DMS 273 (cell line): ENCODE data around the gene COX5A.
"Not testable (repeated sequence)": the region's sequence is repeated elsewhere in the genome, so short reads cannot be mapped to it uniquely, and the experiment has no call there.

Experiments
- DNase-seq: peaks from one replicate; lab custom pipeline; 2025; ENCODE audit not compliant: unreplicated experiment; lab: John Stamatoyannopoulos, UW

COX5A gene

GRCh38 chr15:74902295-74903075, 35.4 kb downstream of the COX5A start:
- no peak for DNase-seq

DNA sequence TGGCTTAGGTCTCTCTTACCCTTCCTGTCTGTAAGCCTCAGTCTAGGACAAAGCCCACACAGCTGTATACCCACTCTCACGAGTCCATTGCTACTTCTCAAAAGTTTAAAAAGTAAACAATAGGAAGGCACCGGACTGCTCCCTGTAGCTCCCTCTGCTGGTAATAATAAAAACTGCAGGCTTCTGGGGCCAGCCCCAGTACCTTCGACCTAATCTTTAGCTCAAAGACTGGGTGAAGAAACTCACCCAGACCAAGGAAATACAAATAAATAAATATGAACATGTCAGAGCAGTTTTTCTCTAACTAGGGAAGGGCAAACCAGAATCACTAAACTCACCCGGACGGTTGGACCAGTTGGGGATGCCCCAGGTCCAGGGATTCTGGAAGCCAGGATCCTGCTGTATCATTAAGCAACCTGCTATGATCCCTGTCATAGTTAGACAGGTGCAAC, 36.2 kb downstream of the COX5A start:
- peak; percentile 68 for DNase-seq

DNA sequence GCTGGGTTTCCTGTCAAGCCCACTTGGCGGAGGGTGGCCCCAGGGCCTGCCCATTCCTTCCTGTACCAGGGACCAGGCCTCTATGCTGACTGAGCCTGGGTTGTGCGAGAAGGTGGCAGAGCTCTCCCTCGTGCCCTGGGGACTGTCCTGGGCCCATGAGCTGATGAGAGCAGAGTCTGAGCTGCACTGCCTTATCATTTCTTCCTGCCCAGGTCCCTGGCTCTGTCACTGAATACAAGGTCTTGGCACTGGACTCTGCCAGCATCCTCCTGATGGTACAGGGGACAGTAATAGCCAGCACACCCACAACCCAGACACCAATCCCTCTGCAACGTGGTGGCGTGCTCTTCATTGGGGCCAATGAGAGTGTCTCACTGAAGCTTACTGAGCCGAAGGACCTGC, 40.6 kb downstream of the COX5A start:
- no peak for DNase-seq

DNA sequence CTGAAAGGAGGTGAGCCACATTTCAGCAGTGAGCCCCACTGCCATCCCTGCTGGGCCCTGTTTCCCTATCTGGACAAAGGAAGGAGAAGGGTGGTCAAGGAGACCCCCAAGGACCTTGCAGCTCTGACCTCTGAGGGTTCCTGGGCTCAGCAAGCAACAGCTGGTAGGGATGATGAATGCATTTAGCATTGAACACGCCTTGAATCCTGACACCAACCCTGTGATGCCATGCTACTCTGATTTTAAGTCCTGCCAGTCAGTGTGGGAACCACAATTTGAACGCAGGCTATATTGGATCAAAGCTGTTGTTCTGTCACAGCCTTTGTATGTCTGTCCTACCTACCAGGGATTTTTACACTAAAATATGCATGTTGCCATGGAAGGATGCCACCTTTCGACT, 41.6 kb downstream of the COX5A start:
- DNase-seq = no peak

- no peak for DNase-seq
These were observed 42.0 kb downstream of the COX5A start for GRCh38 chr15:74895830-74896229.

- not testable (repeated sequence) for DNase-seq
These were observed 43.5 kb downstream of the COX5A start for GRCh38 chr15:74894383-74894782.

DNA sequence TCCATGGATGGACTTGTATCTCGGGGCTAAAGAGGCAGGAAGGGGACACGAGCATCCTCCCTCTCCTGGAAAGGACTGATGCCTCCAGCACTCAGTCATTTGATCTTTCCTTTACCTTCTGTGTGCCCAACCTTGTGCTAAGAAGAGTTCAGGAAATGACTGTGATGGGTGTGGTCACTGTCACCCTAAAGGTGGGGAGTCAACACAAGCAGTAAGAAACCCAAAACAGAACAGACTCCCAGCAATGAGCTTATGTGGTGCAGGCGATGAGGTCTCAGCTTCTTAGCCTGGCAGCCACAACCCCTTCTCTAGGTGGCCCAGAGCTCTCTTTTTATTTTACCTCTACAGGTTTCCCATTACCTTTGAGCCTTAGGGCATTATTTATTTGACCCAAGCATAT, 44.2 kb downstream of the COX5A start:
- no peak for DNase-seq

GRCh38 chr15:74892931-74893330, 44.9 kb downstream of the COX5A start:
- no peak for DNase-seq

- DNase-seq = peak; percentile 14
These were observed 45.6 kb downstream of the COX5A start for GRCh38 chr15:74892313-74892712.

GRCh38 chr15:74891469-74891868, 46.4 kb downstream of the COX5A start:
- DNase-seq = peak; percentile 33

- DNase-seq = no peak
These were observed 47.3 kb downstream of the COX5A start for GRCh38 chr15:74890665-74890960.

GRCh38 chr15:74889883-74890664, 47.8 kb downstream of the COX5A start, which contains the start of gene MPI:
Gene MPI, plus strand, starts transcription at chr15:74890042. Its CDS starts 32 bp downstream, at chr15:74890074.
- peak; percentile 92 for DNase-seq

DNA sequence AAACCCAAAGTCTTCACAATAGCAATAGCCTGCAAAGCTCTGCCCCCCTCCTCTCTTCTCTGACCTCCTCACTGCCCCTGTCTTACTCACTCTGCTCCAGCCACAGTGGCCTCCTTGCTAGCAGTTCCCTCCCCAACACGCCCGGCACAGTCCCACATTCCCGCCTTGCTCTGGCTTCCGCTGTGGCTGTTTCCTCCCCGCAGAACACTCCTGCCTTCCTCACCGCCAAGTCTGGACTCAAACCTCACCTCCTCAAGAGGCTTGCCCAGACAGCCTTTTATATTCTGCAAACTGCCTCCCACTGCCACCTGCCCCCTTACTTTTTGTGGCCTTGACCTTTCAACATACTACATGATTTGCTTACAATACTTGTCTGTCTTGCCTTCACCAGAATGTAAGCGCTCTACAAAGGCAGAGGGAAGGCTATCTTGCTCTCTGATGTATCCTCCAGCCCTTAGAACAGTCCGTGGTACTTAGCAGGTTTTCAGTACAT, 48.4 kb downstream of the COX5A start:
- DNase-seq = no peak

GRCh38 chr15:74888716-74889115, 49.2 kb downstream of the COX5A start:
- no peak for DNase-seq

GRCh38 chr15:74887537-74888193, 50.2 kb downstream of the COX5A start:
- not testable (repeated sequence) for DNase-seq

DNA sequence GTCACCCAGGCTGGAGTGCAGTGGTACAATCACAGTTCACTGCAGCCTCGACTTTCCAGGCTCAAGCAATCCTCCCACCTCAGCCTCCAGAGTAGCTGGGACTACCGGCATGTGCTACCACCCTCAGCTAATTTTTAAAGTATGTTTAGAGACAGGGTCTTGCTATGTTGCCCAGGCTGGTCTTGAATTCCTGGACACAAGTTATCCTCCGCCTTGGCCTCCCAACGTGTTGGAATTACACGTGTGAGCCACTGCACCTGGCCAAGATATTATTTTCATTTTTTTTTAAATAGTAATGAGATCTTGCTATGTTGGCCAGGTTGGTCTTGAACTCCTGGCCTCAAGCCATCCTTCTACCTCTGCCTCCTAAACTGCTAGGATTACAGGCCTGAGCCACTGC, 52.4 kb downstream of the COX5A start:
- no peak for DNase-seq

DNA sequence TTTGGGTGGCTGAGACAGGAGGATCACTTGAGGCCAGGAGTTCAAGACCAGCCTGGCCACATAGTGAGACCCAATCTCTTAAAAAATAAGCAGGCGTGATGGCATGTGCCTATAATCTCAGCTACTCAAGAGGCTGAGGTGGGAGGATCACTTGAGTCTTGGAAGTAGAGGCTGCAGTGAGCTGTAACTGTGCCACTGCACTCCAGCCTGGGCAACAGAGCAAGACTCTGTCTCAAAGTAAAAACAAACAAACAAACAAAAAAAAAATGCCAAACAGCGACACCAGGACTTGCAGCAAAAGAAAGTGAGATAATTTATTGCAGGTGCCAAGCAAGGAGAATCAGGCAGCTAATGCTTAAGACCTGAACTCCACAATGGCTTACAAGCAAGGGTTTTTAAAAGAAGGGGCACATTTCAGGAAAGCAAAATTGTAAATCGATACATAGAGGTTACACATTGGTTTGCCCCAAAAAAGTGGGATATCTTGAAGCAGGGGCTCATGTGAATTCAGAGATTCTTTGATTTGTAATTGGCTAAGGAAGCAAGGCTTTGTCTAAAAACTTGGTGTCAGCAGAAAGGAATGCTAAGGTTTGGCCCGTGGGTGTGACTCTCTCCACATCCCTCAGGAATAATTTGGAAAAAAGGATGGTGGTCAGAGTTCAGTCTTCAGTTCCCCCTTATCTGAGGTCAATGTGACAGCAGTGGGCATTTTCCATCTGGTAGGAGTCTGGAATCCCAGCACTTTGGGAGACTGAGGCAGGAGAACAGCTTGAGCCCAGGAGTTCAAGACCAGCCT, 53.2 kb downstream of the COX5A start:
- DNase-seq = no peak

GRCh38 chr15:74882528-74882927, 55.3 kb downstream of the COX5A start:
- DNase-seq = no peak

GRCh38 chr15:74878273-74878672, 59.6 kb downstream of the COX5A start:
- DNase-seq = no peak

- peak; percentile 55 for DNase-seq
These were observed 64.0 kb downstream of the COX5A start for GRCh38 chr15:74873756-74874424.
